ENCODE results near the gene GNG12. TPM values are rescaled to one million over a fixed set of nuclear protein-coding genes. Genes with fewer than 3 reads are reported as not detected.

GNG12 gene
- total RNA-seq, 1 donor from 2014 or later: 33.9 TPM

DNA sequence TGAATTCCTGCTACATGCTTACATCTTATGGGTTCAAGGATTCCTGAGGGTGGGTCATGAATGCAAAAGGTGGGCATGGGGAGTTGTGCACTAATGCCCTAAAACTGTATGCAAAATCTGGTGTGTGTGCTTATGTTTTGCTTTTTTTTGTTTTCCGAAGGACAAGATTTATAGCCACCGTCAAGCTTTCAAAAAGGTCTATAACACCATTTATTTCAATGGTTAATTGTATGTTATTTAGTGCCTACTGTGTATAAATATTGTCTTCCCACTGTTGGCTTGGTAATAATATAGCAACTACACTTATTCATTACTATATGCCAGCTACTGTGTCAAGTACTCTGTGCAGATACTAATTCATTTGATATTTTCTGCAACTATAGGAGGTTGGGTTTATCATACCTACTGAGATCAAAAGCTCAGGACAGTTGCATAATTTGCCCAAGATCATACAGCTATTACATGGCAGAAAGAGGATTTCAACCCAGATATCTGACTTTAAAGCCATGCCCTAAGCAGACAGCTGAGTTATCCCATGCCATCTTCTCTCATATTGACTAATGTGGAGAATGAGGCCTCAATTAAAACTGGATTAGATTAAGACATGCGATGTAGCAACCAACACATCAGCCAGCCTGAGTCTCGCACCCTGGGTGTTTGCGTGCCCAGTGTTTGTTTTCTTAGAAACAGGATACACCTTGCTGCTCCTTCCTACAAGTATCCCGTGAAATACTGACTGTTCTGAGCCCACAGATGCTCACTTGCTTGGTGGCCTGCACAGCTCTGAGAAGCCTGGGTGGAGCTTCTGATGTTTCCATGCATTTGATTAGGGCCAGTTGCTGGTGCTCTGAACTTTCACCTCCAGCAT is 113.7 kb downstream of the GNG12 start:
- Histone ChIP-seq H3K4me1 (ENCODE audit: control insufficient read depth in 3 of 3, insufficient read depth in 3 of 3, low read length in 3 of 3) (peaks cover 10 to 19% (median 19%) of the 10 kb centered on the region in 3 donors), H3K36me3 (ENCODE audit: control insufficient read depth in 3 of 3, insufficient read depth in 3 of 3, low read length in 3 of 3) (no peaks in the 10 kb centered on the region), H3K27ac (ENCODE audit: low read depth, low read length) (no peak overlapping the region), H3K4me3 (ENCODE audit: low read length in 3 of 3) (no peak overlapping the region), H3K9me3 (ENCODE audit: control insufficient read depth in 3 of 3, low read length in 3 of 3) (no peaks in the 10 kb centered on the region), H3K9ac (ENCODE audit: low read depth in 1 of 3, low read length in 3 of 3) (no peak overlapping the region), H3K27me3 (ENCODE audit: control insufficient read depth in 3 of 3, insufficient read depth in 3 of 3, low read length in 3 of 3) (no peaks in the 10 kb centered on the region)

DNA sequence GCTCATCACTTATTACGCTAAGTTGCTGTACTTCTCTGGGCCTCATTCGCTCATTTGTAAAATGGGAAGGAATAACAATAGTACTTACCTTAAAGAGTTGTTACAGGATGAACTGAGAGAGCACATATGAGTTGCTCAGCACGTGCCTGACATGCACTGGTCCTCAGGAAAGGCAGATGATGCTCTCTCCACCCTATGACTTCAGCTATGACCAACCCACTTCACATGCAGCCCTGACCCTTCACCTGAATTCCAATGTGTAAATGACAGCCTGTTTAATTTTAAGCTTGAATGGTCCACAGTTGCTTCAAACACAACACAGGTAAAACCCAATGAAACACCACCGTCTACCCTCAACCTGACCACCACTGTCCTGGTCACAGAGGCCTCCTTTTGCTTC is 115.4 kb downstream of the GNG12 start:
- Histone ChIP-seq H3K9ac (ENCODE audit: low read depth in 1 of 3, low read length in 3 of 3) (no peak overlapping the region), H3K9me3 (ENCODE audit: control insufficient read depth in 3 of 3, low read length in 3 of 3) (no peaks in the 10 kb centered on the region), H3K36me3 (ENCODE audit: control insufficient read depth in 3 of 3, insufficient read depth in 3 of 3, low read length in 3 of 3) (no peaks in the 10 kb centered on the region), H3K4me3 (ENCODE audit: low read length in 3 of 3) (no peak overlapping the region), H3K27ac (ENCODE audit: low read depth, low read length) (no peak overlapping the region), H3K27me3 (ENCODE audit: control insufficient read depth in 3 of 3, insufficient read depth in 3 of 3, low read length in 3 of 3) (no peaks in the 10 kb centered on the region), H3K4me1 (ENCODE audit: control insufficient read depth in 3 of 3, insufficient read depth in 3 of 3, low read length in 3 of 3) (peaks cover 15 to 27% (median 20%) of the 10 kb centered on the region in 3 donors)

DNA sequence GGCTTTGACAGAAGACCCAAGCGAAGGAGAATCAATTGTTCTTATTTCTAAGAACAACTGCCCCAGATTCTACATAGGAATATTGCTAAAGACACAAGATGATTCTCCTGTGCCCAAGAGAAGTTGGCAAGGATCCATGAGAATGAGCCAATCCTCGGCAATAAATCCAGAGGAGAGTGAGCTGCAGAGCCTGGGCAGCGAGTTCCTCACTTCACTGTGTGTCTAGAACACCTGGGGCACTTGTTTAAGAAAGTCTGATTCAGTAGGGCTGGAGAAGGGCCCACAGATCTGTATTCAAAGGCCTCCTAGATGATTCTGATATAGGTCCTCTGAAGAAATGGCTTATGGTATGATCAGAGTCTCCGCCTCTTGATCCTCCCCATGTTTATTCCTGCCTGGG is 116.5 kb downstream of the GNG12 start:
- Histone ChIP-seq H3K36me3 (ENCODE audit: control insufficient read depth in 3 of 3, insufficient read depth in 3 of 3, low read length in 3 of 3) (no peaks in the 10 kb centered on the region), H3K27ac (ENCODE audit: low read depth, low read length) (no peak overlapping the region), H3K9ac (ENCODE audit: low read depth in 1 of 3, low read length in 3 of 3) (no peak overlapping the region), H3K4me1 (ENCODE audit: control insufficient read depth in 3 of 3, insufficient read depth in 3 of 3, low read length in 3 of 3) (peaks cover 17 to 23% (median 19%) of the 10 kb centered on the region in 3 donors), H3K9me3 (ENCODE audit: control insufficient read depth in 3 of 3, low read length in 3 of 3) (no peaks in the 10 kb centered on the region), H3K4me3 (ENCODE audit: low read length in 3 of 3) (no peak overlapping the region), H3K27me3 (ENCODE audit: control insufficient read depth in 3 of 3, insufficient read depth in 3 of 3, low read length in 3 of 3) (no peaks in the 10 kb centered on the region)

DNA sequence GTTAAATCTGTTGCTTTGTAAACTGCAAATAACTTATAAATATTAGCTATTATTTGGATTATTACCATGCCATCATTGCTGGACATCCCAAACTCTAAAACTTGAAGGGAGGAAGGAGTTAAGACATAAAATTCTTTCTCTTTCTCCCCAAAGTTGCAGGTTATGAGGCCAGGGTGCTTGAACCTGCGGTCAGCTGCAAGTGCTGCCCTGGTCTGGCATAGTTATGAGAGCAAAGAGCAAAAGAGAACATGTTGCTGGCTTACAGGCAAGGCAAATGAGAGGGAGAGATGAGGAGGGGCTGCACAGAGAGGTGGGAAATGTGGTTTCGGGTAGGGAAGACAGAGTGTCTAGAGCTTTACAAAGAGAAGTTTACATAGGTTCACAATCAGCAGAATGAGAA is 117.4 kb downstream of the GNG12 start:
- no peak overlapping the region for H3K4me3 ChIP-seq (ENCODE audit: low read length in 3 of 3)
- no peaks in the 10 kb centered on the region for H3K9me3 ChIP-seq (ENCODE audit: control insufficient read depth in 3 of 3, low read length in 3 of 3)
- peaks cover 19 to 27% (median 24%) of the 10 kb centered on the region in 3 donors for H3K4me1 ChIP-seq (ENCODE audit: control insufficient read depth in 3 of 3, insufficient read depth in 3 of 3, low read length in 3 of 3)
- H3K27me3 ChIP-seq (ENCODE audit: control insufficient read depth in 3 of 3, insufficient read depth in 3 of 3, low read length in 3 of 3): no peaks in the 10 kb centered on the region
- no peak overlapping the region for H3K27ac ChIP-seq (ENCODE audit: low read depth, low read length)
- no peaks in the 10 kb centered on the region for H3K36me3 ChIP-seq (ENCODE audit: control insufficient read depth in 3 of 3, insufficient read depth in 3 of 3, low read length in 3 of 3)
- H3K9ac ChIP-seq (ENCODE audit: low read depth in 1 of 3, low read length in 3 of 3): no peak overlapping the region

DNA sequence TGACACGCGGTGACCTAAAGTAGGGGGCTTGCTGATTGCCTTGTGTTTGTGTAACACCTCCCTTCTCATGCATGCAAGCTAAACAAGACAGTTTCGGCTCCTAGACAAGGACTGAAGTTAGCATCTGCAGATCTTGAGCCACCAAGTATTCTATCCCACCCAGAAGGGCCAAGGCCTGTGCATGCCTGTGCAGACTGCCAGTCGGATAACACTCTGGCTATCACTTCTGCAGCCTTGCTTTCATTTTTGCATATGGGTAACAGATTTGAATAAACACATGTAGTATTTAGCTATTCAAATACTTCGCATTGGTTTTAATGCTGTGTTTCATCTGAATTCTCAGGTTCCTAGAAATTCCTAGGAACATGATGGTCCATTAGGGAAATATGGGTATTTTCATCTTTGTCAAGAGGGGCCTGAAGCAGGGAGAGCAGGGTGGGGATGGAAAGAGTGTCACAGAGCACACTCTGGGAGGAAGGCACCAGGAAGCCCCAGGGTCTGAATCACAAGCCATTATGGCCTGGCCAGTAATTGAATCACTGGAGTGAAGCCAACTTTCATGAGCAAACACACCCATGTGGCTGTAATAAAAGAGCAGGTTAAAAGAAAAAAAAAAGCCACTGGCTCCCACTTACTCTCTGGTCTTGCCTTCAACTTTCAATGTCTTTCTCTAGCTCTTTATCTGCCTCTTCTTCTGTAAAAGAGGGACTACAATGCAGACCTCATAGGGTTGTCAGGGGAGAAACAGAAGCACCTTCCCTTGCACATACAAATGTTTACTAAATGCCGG is 120.0 kb downstream of the GNG12 start:
- peaks cover 32 to 47% (median 41%) of the 10 kb centered on the region in 3 donors for H3K4me1 ChIP-seq (ENCODE audit: control insufficient read depth in 3 of 3, insufficient read depth in 3 of 3, low read length in 3 of 3)
- no peaks in the 10 kb centered on the region for H3K9me3 ChIP-seq (ENCODE audit: control insufficient read depth in 3 of 3, low read length in 3 of 3)
- no peak overlapping the region for H3K27ac ChIP-seq (ENCODE audit: low read depth, low read length)
- H3K9ac ChIP-seq (ENCODE audit: low read depth in 1 of 3, low read length in 3 of 3): no peak overlapping the region
- H3K36me3 ChIP-seq (ENCODE audit: control insufficient read depth in 3 of 3, insufficient read depth in 3 of 3, low read length in 3 of 3): no peaks in the 10 kb centered on the region
- no peak overlapping the region for H3K4me3 ChIP-seq (ENCODE audit: low read length in 3 of 3)
- no peaks in the 10 kb centered on the region for H3K27me3 ChIP-seq (ENCODE audit: control insufficient read depth in 3 of 3, insufficient read depth in 3 of 3, low read length in 3 of 3)

DNA sequence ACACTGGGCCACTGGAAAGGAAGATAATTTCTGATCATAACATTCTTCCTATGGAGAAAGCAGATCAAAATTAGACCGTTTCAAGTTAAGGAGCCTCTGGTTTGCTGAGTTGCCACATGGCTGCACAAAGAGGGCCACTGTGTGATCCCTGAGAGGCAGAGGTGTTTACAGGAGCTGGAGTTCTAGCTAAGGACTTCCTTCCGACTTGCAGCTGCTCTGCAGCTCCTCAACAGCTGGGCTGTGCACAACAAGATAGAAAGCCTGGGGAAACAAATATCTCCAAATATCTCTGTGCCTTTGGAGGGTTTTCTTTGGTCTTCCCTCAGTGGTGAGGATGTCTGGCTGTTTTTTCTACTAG is 121.4 kb downstream of the GNG12 start:
- Histone ChIP-seq H3K9me3 (ENCODE audit: control insufficient read depth in 3 of 3, low read length in 3 of 3) (no peaks in the 10 kb centered on the region), H3K36me3 (ENCODE audit: control insufficient read depth in 3 of 3, insufficient read depth in 3 of 3, low read length in 3 of 3) (no peaks in the 10 kb centered on the region), H3K4me3 (ENCODE audit: low read length in 3 of 3) (no peak overlapping the region), H3K27ac (ENCODE audit: low read depth, low read length) (no peak overlapping the region), H3K9ac (ENCODE audit: low read depth in 1 of 3, low read length in 3 of 3) (no peak overlapping the region), H3K27me3 (ENCODE audit: control insufficient read depth in 3 of 3, insufficient read depth in 3 of 3, low read length in 3 of 3) (no peaks in the 10 kb centered on the region), H3K4me1 (ENCODE audit: control insufficient read depth in 3 of 3, insufficient read depth in 3 of 3, low read length in 3 of 3) (peaks cover 24 to 46% (median 34%) of the 10 kb centered on the region in 3 donors)

DNA sequence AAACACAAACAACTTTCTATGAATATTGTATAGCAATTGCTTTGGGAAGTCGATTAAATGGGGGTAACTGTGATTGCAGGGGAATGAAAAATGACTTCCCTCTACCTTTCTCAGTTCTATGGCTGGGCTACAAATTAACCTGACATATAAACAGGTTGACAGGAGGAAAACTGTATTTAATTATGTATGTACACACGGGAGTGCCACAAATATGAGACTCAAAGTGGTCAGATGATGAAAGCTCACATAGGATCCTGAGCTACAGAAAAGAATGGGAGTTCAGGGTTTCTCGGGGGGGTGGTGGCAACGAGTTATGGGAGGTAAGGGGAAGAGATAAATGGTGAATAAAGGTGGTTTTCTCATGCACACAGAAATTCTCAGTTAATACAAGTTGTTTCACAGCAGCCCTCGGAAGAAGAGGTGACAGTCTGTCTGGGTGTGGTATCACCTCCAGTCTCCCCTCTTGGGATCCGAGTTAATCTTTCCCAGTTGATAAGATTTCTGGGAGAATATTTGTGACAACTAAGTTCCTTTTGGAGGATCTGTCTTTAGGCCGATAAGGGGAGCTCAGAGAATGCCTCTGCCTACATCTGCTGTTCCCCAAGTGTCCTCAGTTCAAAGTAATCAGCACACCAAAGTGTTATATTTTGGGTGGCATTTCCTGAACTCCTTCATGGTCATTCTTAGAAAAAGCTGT is 122.0 kb downstream of the GNG12 start:
- no peaks in the 10 kb centered on the region for H3K9me3 ChIP-seq (ENCODE audit: control insufficient read depth in 3 of 3, low read length in 3 of 3)
- H3K36me3 ChIP-seq (ENCODE audit: control insufficient read depth in 3 of 3, insufficient read depth in 3 of 3, low read length in 3 of 3): no peaks in the 10 kb centered on the region
- no peak overlapping the region for H3K27ac ChIP-seq (ENCODE audit: low read depth, low read length)
- no peak overlapping the region for H3K9ac ChIP-seq (ENCODE audit: low read depth in 1 of 3, low read length in 3 of 3)
- no peaks in the 10 kb centered on the region for H3K27me3 ChIP-seq (ENCODE audit: control insufficient read depth in 3 of 3, insufficient read depth in 3 of 3, low read length in 3 of 3)
- H3K4me1 ChIP-seq (ENCODE audit: control insufficient read depth in 3 of 3, insufficient read depth in 3 of 3, low read length in 3 of 3): peaks cover 22 to 43% (median 31%) of the 10 kb centered on the region in 3 donors
- H3K4me3 ChIP-seq (ENCODE audit: low read length in 3 of 3): no peak overlapping the region

DNA sequence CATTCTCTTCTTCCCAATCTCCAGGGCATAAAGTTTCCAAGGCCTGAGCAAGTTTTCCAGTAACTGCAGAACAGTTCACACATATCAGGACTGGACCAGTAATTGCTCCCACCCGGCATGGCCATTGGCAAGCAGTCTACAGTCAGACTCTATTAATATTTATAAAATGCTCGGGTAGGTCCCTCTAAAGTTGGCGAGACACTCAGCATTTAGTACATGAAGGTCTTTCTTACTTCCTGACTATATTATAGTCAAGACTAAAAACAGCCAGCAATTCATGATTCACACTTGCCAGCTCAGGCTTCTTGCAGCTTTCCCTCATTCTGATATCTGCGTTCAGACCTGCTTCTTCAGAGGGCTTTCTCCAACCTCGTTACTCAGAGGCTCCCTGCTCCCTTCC is 122.8 kb downstream of the GNG12 start:
- Histone ChIP-seq H3K9me3 (ENCODE audit: control insufficient read depth in 3 of 3, low read length in 3 of 3) (no peaks in the 10 kb centered on the region), H3K27ac (ENCODE audit: low read depth, low read length) (no peak overlapping the region), H3K27me3 (ENCODE audit: control insufficient read depth in 3 of 3, insufficient read depth in 3 of 3, low read length in 3 of 3) (no peaks in the 10 kb centered on the region), H3K9ac (ENCODE audit: low read depth in 1 of 3, low read length in 3 of 3) (peak overlapping the region in 1 of 3 donors; percentile 40), H3K4me1 (ENCODE audit: control insufficient read depth in 3 of 3, insufficient read depth in 3 of 3, low read length in 3 of 3) (peaks cover 22 to 43% (median 31%) of the 10 kb centered on the region in 3 donors), H3K4me3 (ENCODE audit: low read length in 3 of 3) (no peak overlapping the region), H3K36me3 (ENCODE audit: control insufficient read depth in 3 of 3, insufficient read depth in 3 of 3, low read length in 3 of 3) (no peaks in the 10 kb centered on the region)

DNA sequence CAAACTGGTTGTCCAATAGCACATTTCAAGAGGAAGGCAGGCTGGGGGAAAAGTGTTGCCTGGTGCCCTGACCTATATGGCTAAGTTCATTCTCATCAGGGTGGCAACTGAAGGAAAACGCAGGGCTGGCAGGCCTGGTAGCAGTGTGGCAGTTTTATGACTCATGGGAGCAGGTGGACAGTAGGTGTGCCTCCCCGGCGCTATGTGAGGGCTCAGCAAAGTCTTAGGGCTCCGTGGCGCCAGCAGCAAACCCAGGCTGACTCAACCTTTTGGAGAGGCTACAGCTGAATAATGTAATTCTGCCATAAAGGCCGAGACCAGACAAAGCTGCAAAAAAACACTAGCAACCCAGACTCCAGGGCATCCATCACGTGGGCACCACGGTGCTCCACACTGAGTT is 124.7 kb downstream of the GNG12 start:
- Histone ChIP-seq H3K4me3 (ENCODE audit: low read length in 3 of 3) (no peak overlapping the region), H3K27ac (ENCODE audit: low read depth, low read length) (peak overlapping the region; percentile 33), H3K4me1 (ENCODE audit: control insufficient read depth in 3 of 3, insufficient read depth in 3 of 3, low read length in 3 of 3) (peaks cover 20 to 38% (median 26%) of the 10 kb centered on the region in 3 donors)

More for the DNA sequence above, 124.7 kb downstream of the GNG12 start:
- Histone ChIP-seq H3K27me3 (ENCODE audit: control insufficient read depth in 3 of 3, insufficient read depth in 3 of 3, low read length in 3 of 3) (no peaks in the 10 kb centered on the region), H3K9me3 (ENCODE audit: control insufficient read depth in 3 of 3, low read length in 3 of 3) (no peaks in the 10 kb centered on the region), H3K9ac (ENCODE audit: low read depth in 1 of 3, low read length in 3 of 3) (peak overlapping the region in 1 of 3 donors; percentile 0), H3K36me3 (ENCODE audit: control insufficient read depth in 3 of 3, insufficient read depth in 3 of 3, low read length in 3 of 3) (peaks cover 0 to 7% (median 0%) of the 10 kb centered on the region in 3 donors)
